Endothelial cell of umbilical vein (primary cell): ENCODE data around the gene ZIC5. TPM values are rescaled to one million over a fixed set of nuclear protein-coding genes. Genes with fewer than 3 reads are reported as not detected.

ENCODE experiments used
- BruUV-seq: library from RNA; stranded (reverse); fragments of 400-500 nt; replicated peaks from 2 replicates; lab custom pipeline; 2021; lab: Mats Ljungman, UMichigan
- CTCF ChIA-PET: fragments of 300-600, 350-600 bp; sonication (Branson Sonifier 250); formaldehyde crosslinking; loops from one replicate; lab custom pipeline; 2021; ENCODE audit warnings: antibody characterized with exemption, inconsistent platforms; lab: Charles Lee
- POLR2A ChIA-PET: fragments of 300-600, 350-600 bp; sonication (Branson Sonifier 250); formaldehyde crosslinking; loops from one replicate; lab custom pipeline; 2021; ENCODE audit warnings: antibody characterized with exemption, inconsistent platforms; lab: Charles Lee
- DNase-seq: peaks from one replicate; pipeline ENCODE4 v3.0.0-alpha.2; 2011; ENCODE audit warnings: low read depth, low spot score
- FAIRE-seq: peaks from 2 replicates; lab custom pipeline; 2011; peaks lifted over from hg19 to GRCh38; lab: Jason Lieb, UNC
- H2AFZ ChIP-seq: 2 replicates; pipeline ENCODE4 v1.6.0; 2012; ENCODE audit warnings: low read depth, low read length, control low read depth, inconsistent platforms
- H3K27ac ChIP-seq: 2 replicates; pipeline ENCODE4 v1.5.1; 2011; ENCODE audit warnings: low read depth, mild to moderate bottlenecking, control low read depth, low read length, moderate library complexity; ENCODE audit not compliant: insufficient read depth
- H3K27me3 ChIP-seq, 2 experiments: 2 replicates each; pipeline versions ENCODE4 v1.6.0 to v1.6.1; 2011; ENCODE audit warnings: low read length in 2 of 2, mixed read lengths in 1 of 2; ENCODE audit not compliant: control insufficient read depth in 2 of 2, insufficient read depth in 2 of 2
- H3K36me3 ChIP-seq, 2 experiments: 2 replicates in 1 of 2; 3 replicates in 1 of 2; pipeline ENCODE4 v1.5.1; 2011; ENCODE audit warnings: low read length in 2 of 2, mild to moderate bottlenecking in 1 of 2, moderate library complexity in 1 of 2; ENCODE audit not compliant: control insufficient read depth in 2 of 2, insufficient read depth in 2 of 2; ENCODE audit errors: extremely low read depth in 1 of 2
- H3K4me1 ChIP-seq: 3 replicates; pipeline ENCODE4 v1.5.1; 2011; ENCODE audit warnings: mild to moderate bottlenecking, low read length; ENCODE audit not compliant: control insufficient read depth, insufficient read depth; ENCODE audit errors: extremely low read depth
- H3K4me2 ChIP-seq: 2 replicates; pipeline ENCODE4 v1.6.1; 2011; ENCODE audit warnings: low read length, control low read depth, mixed read lengths; ENCODE audit not compliant: insufficient read depth
- H3K4me3 ChIP-seq, 3 experiments: fragments of 200-600 bp in 1 of 3; sonication (generic), shearing (Covaris generic) in 1 of 3; replicated peaks in 1 of 3; 2 replicates each; pipeline ENCODE4 v1.5.1; 2011 to 2016; ENCODE audit warnings: control low read depth in 3 of 3, low read length in 3 of 3, mild to moderate bottlenecking in 2 of 3, inconsistent platforms in 1 of 3, low read depth in 1 of 3, moderate library complexity in 1 of 3; ENCODE audit not compliant: insufficient read depth in 1 of 3
- H3K79me2 ChIP-seq: 2 replicates; pipeline ENCODE4 v1.6.0; 2012; ENCODE audit warnings: low read length, inconsistent platforms; ENCODE audit not compliant: control insufficient read depth, insufficient read depth
- H3K9ac ChIP-seq: replicated peaks from 2 replicates; pipeline ENCODE3; 2011; ENCODE audit warnings: low read length, control low read depth; ENCODE audit not compliant: insufficient read depth; ENCODE audit errors: extremely low read depth
- H3K9me1 ChIP-seq: replicated peaks from 3 replicates; pipeline ENCODE4 v1.6.0; 2011; ENCODE audit warnings: mild to moderate bottlenecking, low read length; ENCODE audit not compliant: control insufficient read depth, insufficient read depth; ENCODE audit errors: extremely low read depth
- H3K9me3 ChIP-seq: replicated peaks from 2 replicates; pipeline ENCODE4 v1.5.1; 2012; ENCODE audit warnings: low read length, inconsistent platforms; ENCODE audit not compliant: control insufficient read depth, insufficient read depth
- H4K20me1 ChIP-seq: replicated peaks from 2 replicates; pipeline ENCODE3; 2011; ENCODE audit warnings: mild to moderate bottlenecking, low read length; ENCODE audit not compliant: control insufficient read depth, insufficient read depth; ENCODE audit errors: extremely low read depth
- CTCF ChIP-seq, 2 donors: IDR thresholded peaks; 1 replicate in 1 of 2; 2 replicates in 1 of 2; pipeline ENCODE4 v1.5.1; 2011; ENCODE audit warnings: low read length in 2 of 2, mild to moderate bottlenecking in 2 of 2, moderate library complexity in 2 of 2, control low read depth in 1 of 2, inconsistent platforms in 1 of 2, low read depth in 1 of 2; ENCODE audit not compliant: insufficient read depth in 1 of 2; ENCODE audit errors: extremely low read depth in 1 of 2
- EZH2 ChIP-seq: IDR thresholded peaks from 2 replicates; pipeline ENCODE4 v1.6.1; 2012; ENCODE audit warnings: borderline replicate concordance, low read depth, mild to moderate bottlenecking, moderate library complexity, low read length, inconsistent platforms; ENCODE audit not compliant: severe bottlenecking
- FOS ChIP-seq: IDR thresholded peaks from 2 replicates; pipeline ENCODE4 v1.6.1; 2011; ENCODE audit warnings: mild to moderate bottlenecking, low read length, moderate library complexity, borderline replicate concordance; ENCODE audit not compliant: insufficient read depth
- GATA2 ChIP-seq: IDR thresholded peaks from 2 replicates; pipeline ENCODE4 v1.7.0; 2011; ENCODE audit warnings: low read depth, mild to moderate bottlenecking, moderate library complexity, mixed read lengths, low read length; ENCODE audit not compliant: insufficient read length, insufficient read depth
- JUN ChIP-seq: IDR thresholded peaks from 2 replicates; pipeline ENCODE4 v1.6.1; 2011; ENCODE audit warnings: borderline replicate concordance, low read depth; ENCODE audit not compliant: insufficient read length, insufficient read depth
- MAX ChIP-seq: IDR thresholded peaks from 2 replicates; pipeline ENCODE4 v1.6.1; 2011; ENCODE audit not compliant: insufficient read depth, insufficient read length
- MYC ChIP-seq: IDR thresholded peaks from one replicate; pipeline ENCODE4 v1.6.1; 2011; ENCODE audit warnings: mild to moderate bottlenecking, low read depth, low read length
- POLR2A ChIP-seq: IDR thresholded peaks from 2 replicates; pipeline ENCODE4 v1.6.1; 2012; ENCODE audit warnings: low read depth, mild to moderate bottlenecking, control low read depth, low read length
- POLR2AphosphoS5 ChIP-seq: IDR thresholded peaks from 2 replicates; pipeline ENCODE4 v1.6.1; 2012; ENCODE audit warnings: low read depth, mild to moderate bottlenecking, control low read depth, low read length, moderate library complexity; ENCODE audit not compliant: insufficient read depth
- dilution Hi-C: fragments of 300-500 bp; cut with MboI; formaldehyde crosslinking; loops from one replicate; pipeline ENCODE4 v1.15.0; 2019; ENCODE audit warnings: low sequenced_read_pairs; ENCODE audit not compliant: extremely low pct_ligation_motif_present
- intact Hi-C: fragments of 100-400 bp; cut with micrococcal nuclease; formaldehyde crosslinking; loops from one replicate; pipeline ENCODE4 v1.10.0; 2022
- polyA plus RNA-seq, 4 experiments: library from polyadenylated mRNA; depleted of rRNA in 3 of 4; stranded (reverse) in 3 of 4; unstranded in 1 of 4; fragments of >200 nt; gene quantifications; 2 replicates each; pipeline versions ENCODE4 v1.2.1 to v1.2.3, GENCODE V29; 2011 to 2012; ENCODE audit warnings: missing spikeins in 1 of 4
- total RNA-seq: library from RNA; stranded (reverse); gene quantifications from 2 replicates; pipeline ENCODE4 v1.2.3, GENCODE V29; 2021

Gene ZIC5
- total and polyA plus RNA-seq, 2 donors (not counting 3 experiments of a cell fraction or from before 2014, with no cell fraction given): not detected

GRCh38 chr13:99997702-99998214 lies 26.2 kb upstream of the ZIC5 start:
- CTCF ChIA-PET: no interaction called here
- dilution Hi-C loops: no loop called here
- H3K79me2 ChIP-seq: no peaks in the 10 kb centered on the region
- no peak for DNase-seq
- H3K4me3 ChIP-seq: no peak overlapping the region
- H3K4me1 ChIP-seq: no peaks in the 10 kb centered on the region
- H4K20me1 ChIP-seq: no peaks in the 10 kb centered on the region
- no peak for TF ChIP-seq GATA2
- TF ChIP-seq MYC: no peak
- TF ChIP-seq MAX: no peak
- TF ChIP-seq CTCF (IDR thresholded peaks at IDR 0.05; ENCODE audit: extremely low read depth in 1 of 2, insufficient read depth in 1 of 2, low read depth in 1 of 2, low read length in 2 of 2): no peak
- no peak for TF ChIP-seq EZH2
- no peak for TF ChIP-seq FOS
- no peak for TF ChIP-seq POLR2A
- TF ChIP-seq JUN: no peak
- no peak for TF ChIP-seq POLR2AphosphoS5
- H3K27me3 ChIP-seq: peaks cover 58 to 70% of the 10 kb centered on the region in 2 experiments
- H3K9ac ChIP-seq: no peak overlapping the region
- no peak overlapping the region for H3K27ac ChIP-seq
- BruUV-seq: no TSS peak
- no peaks in the 10 kb centered on the region for H3K9me1 ChIP-seq
- no peak for FAIRE-seq
- no peaks in the 10 kb centered on the region for H3K36me3 ChIP-seq
- POLR2A ChIA-PET: no interaction called here
- no peak overlapping the region for H2AFZ ChIP-seq
- intact Hi-C loops: no loop called here
- H3K9me3 ChIP-seq: no peaks in the 10 kb centered on the region
- no peak overlapping the region for H3K4me2 ChIP-seq
